SKM-1 treated with dmso at 0.1 percent for 144 hours (cell line): ENCODE data around the gene PRCD.
A peak's percentile ranks its signal among the peaks of the same experiment; 100 is the strongest.

Experiments
- DNase-seq: peaks from one replicate; lab custom pipeline; 2025; ENCODE audit not compliant: unreplicated experiment; lab: John Stamatoyannopoulos, UW

Gene PRCD

DNA sequence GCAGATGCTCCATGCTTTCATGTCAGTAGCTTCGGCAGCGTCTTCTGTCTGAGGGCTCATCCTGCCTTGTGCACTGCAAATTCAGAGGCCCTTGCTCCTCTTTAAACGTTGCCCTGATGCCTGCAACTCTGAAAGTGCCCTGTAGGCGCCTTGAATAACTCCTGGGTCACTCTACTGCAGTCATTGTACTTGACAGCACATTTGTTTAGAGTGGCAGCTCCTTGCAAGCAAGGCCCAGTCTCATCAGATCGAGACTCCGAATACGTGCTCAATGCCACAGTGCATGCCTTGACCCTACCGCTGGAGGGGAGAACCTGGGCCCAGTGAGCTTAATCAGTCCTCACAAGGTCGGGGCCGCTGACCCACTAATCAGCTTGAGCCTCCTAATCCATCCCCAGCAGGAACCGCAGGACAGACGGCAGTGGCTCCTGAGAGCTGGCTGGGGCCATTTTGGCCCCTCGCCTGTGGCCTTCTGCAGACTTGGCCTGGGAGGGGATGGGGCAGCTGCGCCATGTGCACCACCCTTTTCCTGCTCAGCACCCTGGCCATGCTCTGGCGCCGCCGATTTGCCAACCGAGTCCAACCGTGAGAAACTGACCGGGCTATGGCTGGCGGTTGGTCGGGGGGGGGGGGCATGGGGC, at the start of gene PRCD:
TSS of gene PRCD (plus strand) at position 414 of the 641 bp plus-strand sequence. CDS start at position 512, 98 bp downstream.
- DNase-seq, result no peak

DNA sequence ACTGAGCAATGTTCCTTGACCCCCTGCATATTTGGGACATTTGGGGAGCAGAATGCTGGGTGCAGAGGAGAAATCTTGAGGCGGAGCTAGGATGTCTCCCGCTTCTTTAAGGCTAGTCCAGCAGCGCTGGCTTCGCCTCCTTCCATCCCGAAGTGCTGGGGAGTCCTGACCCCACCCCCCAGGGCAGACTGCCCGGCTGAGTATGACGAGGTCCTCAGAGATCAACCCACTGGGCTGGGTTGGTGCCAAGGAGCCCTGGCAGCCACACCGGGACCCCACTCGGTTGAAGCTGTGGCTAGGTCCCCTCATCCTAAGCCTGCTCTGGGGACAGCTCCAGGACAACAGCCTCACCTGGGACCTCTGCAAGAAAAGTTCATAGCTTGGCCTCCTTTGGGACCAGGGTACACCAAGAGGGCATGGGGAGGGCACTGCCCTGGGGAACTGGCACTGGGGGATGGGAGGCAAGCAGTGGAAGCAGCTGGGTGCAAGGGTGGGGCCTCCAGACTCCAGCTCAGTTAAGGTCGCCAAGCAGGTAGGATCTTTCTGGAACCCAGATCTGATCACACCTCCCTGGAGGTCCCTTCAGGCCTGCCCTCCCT, 49.6 kb upstream of the PRCD start:
- no peak for DNase-seq

GRCh38 chr17:76491271-76492122, 48.3 kb upstream of the PRCD start:
- no peak for DNase-seq

DNA sequence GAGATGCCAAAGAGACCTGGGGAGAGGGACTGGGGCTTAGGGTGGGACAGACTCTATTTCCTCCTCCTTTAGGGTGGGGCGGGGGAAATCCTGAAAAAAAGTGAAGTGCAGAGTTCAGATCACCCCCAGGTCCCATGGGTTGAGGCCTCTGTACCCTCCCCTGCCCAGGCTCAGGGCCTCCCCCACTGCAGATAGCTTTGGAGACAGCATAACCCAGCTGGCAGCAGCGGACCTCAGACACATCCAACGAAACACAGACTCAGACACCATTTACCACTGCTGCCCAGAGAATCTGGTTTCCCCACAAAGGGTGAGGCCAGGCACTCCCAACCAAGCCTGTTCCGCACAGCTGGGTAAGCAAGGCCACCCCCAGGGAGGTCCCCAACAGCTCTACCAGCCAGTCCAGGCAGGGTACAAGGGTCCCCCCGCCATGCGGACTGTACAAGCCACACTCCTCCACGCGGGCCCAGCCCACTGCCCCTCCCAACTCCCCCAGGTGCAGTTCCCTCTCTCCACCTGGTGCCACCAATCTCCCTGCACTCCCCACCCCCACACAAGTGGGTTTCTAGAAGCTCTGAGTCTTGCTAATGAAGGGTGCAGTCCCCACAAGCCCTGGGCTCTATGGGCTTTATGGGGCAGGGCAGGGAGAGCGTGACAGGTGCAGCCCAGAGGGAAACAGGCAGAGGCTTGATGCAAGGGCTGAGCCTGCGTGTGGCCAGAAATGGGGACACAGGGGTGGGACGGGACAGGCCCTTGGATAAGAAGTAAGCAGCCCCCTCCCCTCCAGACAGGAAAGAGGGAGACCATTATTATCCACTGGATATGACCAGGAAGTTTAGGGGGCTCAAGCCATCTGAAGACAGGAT, 47.5 kb upstream of the PRCD start:
- no peak for DNase-seq

GRCh38 chr17:76492989-76493501, 46.8 kb upstream of the PRCD start:
- DNase-seq, result peak; percentile 88

- no peak for DNase-seq
Measured at GRCh38 chr17:76493505-76494167, 46.2 kb upstream of the PRCD start.

DNA sequence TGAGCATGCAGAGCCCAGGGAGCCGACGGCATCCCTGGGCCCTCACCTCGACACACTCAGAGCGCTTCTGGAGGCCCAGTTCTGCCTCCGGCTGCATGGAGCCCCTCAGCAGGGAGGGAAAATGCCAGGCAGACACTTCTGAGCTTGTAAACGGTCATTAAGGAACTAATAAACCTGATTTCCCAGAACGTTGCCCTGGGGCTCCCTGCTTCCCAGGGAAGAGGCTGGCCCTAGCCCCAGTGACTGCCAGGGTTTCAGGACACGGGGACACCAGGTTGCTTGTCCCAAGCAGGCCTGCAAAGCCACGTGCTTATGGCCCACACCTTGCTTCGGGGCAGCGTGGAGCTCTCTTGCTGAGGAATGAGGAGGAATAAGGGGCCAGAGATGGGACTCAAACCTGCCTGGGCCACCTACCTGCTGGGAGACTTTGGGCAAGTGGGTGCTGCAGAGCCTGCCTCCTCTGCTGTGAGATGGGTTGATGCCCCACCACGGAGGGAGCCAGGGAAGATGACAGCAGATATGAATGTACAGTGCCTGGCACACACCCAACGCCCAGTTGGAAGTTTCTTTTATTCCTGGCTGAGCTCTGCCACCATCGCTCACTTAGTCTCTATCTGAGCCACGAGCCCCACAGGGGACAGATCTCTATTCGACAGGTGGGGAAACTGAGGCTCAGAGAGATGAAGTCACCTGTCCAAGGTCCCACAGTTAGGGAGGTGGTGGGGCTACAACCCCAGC, 44.0 kb upstream of the PRCD start:
- DNase-seq, result no peak

DNA sequence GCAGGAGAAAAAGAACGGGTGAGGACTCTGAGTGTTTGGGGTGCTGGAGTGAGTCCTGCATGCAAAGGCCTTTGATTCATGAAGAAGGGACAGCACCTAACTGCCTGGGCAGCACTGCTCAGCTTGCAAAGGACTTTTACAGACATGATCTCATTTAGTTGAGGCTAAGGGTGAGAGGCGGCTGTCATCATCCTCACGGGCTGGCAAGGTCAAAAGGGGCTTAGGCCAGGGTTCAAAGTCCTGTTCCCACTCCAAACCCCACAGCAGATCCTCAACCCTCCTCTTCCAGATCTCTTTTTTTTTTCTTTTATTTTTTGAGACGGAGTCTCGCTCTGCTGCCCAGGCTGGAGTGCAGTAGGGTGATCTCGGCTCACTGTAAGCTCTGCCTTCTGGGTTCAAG, 43.4 kb upstream of the PRCD start:
- DNase-seq, result no peak

DNA sequence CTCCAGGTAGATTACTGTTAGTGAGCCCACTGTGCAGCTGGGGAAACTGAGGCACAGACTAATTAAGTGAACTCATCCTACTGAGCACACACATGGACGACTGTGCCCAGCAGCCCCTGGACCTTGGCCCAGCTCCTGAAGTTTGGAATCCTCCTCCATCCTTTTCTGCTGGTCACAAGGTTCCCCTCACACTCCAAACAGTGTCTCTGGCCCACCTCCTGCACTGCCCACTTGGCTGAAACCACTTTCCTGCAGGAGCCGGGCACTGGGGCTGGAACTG, 42.2 kb upstream of the PRCD start:
- no peak for DNase-seq

DNA sequence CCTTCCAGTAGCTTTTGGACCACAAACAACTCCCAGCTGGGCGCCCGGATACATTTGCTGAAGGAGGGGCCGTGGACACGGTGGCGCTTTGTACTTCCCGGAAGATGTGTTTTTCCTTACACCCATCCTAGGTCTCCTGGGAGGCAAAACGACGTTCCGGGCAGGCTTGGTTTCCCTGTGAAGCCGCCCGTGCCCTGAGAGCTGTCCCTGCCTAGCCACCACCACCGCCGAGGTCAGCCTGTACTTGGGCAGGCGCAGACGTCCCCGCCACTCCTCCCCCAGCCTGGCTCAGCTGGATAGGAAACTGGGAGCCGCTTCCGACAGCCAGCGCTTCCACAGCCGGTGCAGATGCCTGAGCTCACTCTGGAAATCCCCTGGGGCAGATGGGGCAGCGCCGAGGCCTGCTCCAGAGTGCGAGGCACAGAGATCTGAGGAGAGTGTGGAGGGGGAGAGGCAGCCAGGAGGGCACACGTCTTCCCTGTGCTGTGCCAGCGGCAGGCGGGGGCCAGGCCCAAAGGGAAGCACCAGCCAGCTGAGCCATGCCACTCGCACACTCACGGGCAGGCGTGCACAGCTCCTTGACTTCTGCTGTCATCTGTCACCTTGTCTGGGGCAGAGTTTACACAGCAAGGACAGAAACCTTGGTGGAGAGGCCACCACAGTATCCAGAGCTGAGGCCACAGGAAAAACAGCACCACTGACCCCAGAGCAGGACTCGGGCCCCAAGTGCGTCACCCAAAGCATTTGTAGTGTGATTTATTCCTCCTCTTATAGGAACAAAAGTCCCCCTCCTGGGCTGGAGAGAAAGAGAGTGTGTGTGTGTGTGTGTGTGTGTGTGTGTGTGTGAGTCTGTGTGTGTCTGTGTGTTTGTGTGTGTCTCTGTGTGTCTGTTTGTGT, 41.6 kb upstream of the PRCD start:
- no peak for DNase-seq

DNA sequence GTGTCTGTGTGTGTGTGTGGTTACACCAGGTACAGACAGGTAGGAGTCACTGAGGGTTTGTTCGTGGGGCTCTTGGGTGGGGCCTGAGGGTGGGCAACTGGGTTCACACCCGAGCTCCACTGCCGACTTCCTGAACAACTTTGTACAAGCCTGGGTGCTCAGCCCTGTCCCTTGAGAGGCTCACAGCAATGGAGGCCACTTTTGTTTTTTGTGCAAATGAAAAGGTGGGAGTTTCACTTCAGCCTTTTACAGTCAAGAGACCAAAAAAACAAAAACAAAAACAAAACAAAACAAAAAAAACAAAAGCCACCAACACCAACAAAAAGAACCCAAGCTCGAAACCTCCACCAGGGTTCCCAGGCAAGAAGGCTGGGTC, 41.0 kb upstream of the PRCD start:
- DNase-seq, result no peak

DNA sequence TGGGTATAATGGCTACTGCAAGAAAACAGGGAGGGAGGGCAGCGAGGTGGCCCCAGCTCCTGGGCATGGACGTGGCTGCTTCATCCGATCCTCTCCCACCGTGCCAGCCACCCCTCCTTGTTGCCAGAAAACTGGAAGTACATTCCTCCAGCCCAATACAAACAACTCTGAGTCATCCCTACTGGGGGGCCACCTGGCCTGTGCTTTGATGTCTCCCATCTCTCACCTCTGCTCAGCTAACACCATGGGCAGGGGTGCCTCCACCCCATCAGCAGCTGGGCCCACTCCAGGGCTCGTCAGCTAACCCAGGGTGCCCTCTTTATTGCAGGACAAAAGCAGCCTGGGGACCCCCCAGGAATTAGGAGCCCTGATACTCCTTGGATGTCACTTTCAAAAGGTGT, 40.6 kb upstream of the PRCD start:
- no peak for DNase-seq

DNA sequence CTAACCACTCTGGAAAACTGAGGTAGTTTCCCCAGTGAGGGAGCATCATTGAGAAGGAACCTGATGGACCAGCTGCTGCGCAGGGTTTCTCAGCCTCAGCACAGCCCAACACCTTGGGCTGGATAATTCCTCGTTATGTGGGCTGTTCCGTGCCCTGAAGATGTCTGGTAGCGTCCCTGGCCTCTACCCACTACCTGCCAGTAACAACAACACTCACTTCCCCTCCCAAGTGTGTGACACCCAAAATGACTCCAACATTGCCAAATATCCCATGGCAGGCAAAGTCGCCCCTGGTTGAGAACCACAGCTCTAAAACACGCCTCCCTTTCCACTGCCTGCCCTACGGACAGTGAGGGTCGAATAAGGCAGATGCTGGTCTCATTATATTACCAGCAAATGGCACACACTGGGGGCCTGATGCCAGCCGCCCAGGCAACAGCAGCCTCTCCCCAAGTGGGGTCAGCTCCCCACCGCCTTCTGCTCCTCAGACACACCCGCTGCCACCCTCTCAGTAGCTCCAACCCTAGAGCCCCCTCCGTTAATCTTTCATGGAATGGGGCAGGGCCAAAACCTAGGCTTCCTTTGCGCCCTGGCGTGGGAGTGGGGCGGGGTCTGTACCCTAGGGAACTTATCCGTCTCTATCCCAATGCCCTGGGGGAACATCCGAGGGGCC, 39.6 kb upstream of the PRCD start:
- peak; percentile 20 for DNase-seq

GRCh38 chr17:76500747-76501017, 39.2 kb upstream of the PRCD start:
- no peak for DNase-seq

- DNase-seq, result peak; percentile 73
Measured at GRCh38 chr17:76501018-76501826, 38.6 kb upstream of the PRCD start, which contains the start of gene RHBDF2. TSS of gene RHBDF2 (minus strand) at chr17:76501423. CDS start at chr17:76481524, 19,899 bp downstream.

- DNase-seq, result no peak
Measured at GRCh38 chr17:76501827-76502307, 38.0 kb upstream of the PRCD start.

DNA sequence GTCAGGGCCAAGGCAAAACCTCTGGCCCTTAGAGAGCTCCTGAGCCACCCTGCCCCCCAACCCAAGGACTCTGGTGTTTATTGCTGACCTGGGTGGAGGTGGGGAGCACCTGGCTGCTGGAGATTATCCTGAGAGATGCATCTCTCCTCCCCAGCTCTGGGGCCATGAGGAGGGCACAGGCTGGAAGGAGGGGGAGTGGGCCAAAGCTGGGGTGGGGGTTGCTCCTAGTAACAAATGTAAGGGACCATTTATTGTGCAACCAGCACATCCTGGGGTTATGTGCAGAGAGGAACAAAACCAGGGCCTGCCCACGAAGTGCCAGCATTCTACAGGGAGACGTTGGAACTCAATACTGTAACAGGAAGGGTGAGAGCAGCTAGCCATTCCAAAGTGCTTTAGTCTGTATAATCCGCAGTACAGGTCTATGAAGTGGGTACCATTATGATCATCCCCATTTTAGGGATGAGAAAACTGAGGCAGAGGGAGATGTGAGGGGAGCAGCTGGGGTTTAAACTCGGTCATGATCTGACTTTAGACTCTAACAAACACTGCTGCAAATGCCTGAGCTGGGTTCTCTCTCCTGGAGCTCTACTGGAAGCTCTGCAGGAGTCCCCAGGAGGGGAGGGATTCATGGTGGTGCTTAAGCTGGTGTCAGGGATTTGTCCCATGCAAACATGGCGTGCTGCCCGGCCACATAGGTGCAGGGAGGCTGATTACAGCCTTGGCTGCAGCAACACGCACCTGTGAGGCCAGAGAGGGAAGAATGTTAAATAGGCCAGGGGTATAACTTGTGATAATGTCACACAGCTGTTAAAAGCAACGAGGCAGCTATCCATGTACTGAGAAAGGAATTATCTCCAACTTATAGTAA, 37.3 kb upstream of the PRCD start:
- peak; percentile 15 for DNase-seq
